Activated B cell treated with CpG ODN at 0.5 μM for 24 hours (primary cell): ENCODE measurements around the gene ERC2. TPM values are rescaled to one million over a fixed set of nuclear protein-coding genes. Genes with fewer than 3 reads are reported as not detected.
"Not testable (repeated sequence)": the region's sequence is repeated elsewhere in the genome, so short reads cannot be mapped to it uniquely, and the experiment has no call there.

Experiments used
- ATAC-seq: fragments of 200-7000 bp; cut with Tn5 transposase; one replicate; pipeline ENCODE4 v1.10.0; 2021; ENCODE audit warnings: low read depth, mild to moderate bottlenecking, moderate library complexity
- CTCF ChIA-PET: fragments of 350-600 bp; sonication (Branson Sonifier 250); formaldehyde crosslinking; loops from one replicate; lab custom pipeline; 2021; ENCODE audit warnings: antibody characterized with exemption; lab: Charles Lee
- POLR2A ChIA-PET: fragments of 350-600 bp; sonication (Branson Sonifier 250); formaldehyde crosslinking; loops from one replicate; lab custom pipeline; 2021; ENCODE audit warnings: antibody characterized with exemption; lab: Charles Lee
- DNase-seq: peaks from one replicate; pipeline ENCODE4 v3.0.0; 2022
- H3K27ac Mint-ChIP-seq: one replicate; pipeline ENCODE4 v1.8.0; 2020; ENCODE audit warnings: mixed read lengths
- H3K27me3 Mint-ChIP-seq: one replicate; pipeline ENCODE4 v1.8.0; 2021; ENCODE audit warnings: mixed read lengths
- H3K36me3 Mint-ChIP-seq: one replicate; pipeline ENCODE4 v1.8.0; 2021; ENCODE audit warnings: low read depth, mixed read lengths
- H3K4me1 Mint-ChIP-seq: one replicate; pipeline ENCODE4 v1.8.0; 2021; ENCODE audit warnings: mixed read lengths
- H3K4me3 Mint-ChIP-seq: one replicate; pipeline ENCODE4 v1.8.0; 2020; ENCODE audit warnings: mild to moderate bottlenecking, mixed read lengths
- H3K9me3 Mint-ChIP-seq: one replicate; pipeline ENCODE4 v1.8.0; 2020; ENCODE audit warnings: mixed read lengths
- intact Hi-C: fragments of 100-400 bp; cut with micrococcal nuclease; formaldehyde crosslinking; loops from one replicate; pipeline ENCODE4 v1.15.1; 2024
- total RNA-seq: library from RNA; stranded (reverse); gene quantifications from 2 replicates; pipeline ENCODE4 v1.2.3, GENCODE V29; 2022
- TF ChIP-seq, protein P1 (sequence below): fragments of 200-600 bp; IDR thresholded peaks from one replicate; pipeline ENCODE4 v1.8.0; 2022; ENCODE audit warnings: antibody characterized with exemption, mild to moderate bottlenecking

ERC2 gene
- total RNA-seq = not detected in 2 replicates

DNA sequence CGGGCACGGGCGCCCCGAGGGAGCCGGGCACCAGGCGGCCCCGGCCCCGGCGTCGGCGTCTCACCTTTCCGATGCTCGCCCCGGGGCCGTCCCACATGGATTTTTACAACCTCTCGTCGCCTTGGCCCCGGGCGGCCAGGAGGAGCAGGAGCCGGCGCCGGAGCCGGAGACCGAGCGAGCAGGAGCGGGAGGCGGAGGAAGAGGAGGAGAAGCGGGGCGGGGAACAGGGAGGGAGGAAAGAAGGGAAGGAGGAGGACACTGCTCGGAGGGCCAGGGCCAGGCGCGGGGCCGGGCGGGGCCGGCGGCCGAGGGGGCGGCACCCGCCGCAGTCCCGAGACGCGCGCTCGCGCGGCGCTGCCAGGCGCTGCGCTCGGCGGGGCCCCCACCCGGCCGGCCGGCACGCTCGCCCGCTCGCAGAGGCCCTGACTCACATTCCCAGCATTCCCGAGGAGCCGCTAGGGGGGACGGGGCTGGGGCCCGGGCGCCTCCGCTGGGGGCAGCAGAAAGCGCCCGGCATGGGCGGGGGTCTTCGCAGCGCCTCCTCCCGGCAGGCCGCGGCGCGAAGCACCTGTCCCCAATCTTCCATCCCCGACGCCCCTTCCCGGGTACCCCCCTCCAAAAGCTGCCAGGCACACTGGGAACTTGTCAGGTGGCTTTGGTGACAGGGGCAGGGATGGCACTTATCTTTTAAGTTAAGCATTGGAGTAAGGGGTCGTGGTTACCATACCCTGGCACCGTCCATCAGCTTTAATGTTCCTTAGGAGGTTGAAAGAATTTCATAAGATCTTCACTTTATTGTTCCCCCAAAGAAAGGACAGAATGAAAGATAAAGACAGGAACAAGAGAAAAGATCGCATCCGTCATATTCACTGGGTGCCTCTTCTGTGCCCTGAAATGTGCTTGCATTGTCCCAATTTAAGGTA is at the start of gene ERC2:
Gene ERC2 (minus strand): TSS at position 284 of the 923 bp plus-strand sequence.
- no peak for DNase-seq
- H3K36me3 Mint-ChIP-seq = no peaks in the 10 kb centered on the region
- no peak within 1 kb of the TSS for H3K27ac Mint-ChIP-seq
- intact Hi-C loops = no loop called here
- POLR2A ChIA-PET = no interaction called here
- CTCF ChIA-PET = no interaction called here
- no peak for ATAC-seq
- H3K4me1 Mint-ChIP-seq = peaks cover 4% of the 10 kb centered on the region
- peak within 1 kb of the TSS; percentile 60 for H3K4me3 Mint-ChIP-seq
- peaks cover 51% of the 10 kb centered on the region for H3K27me3 Mint-ChIP-seq
- TF ChIP-seq, protein P1, sequence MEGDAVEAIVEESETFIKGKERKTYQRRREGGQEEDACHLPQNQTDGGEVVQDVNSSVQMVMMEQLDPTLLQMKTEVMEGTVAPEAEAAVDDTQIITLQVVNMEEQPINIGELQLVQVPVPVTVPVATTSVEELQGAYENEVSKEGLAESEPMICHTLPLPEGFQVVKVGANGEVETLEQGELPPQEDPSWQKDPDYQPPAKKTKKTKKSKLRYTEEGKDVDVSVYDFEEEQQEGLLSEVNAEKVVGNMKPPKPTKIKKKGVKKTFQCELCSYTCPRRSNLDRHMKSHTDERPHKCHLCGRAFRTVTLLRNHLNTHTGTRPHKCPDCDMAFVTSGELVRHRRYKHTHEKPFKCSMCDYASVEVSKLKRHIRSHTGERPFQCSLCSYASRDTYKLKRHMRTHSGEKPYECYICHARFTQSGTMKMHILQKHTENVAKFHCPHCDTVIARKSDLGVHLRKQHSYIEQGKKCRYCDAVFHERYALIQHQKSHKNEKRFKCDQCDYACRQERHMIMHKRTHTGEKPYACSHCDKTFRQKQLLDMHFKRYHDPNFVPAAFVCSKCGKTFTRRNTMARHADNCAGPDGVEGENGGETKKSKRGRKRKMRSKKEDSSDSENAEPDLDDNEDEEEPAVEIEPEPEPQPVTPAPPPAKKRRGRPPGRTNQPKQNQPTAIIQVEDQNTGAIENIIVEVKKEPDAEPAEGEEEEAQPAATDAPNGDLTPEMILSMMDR = no peak
- peaks cover 3% of the 10 kb centered on the region for H3K9me3 Mint-ChIP-seq

DNA sequence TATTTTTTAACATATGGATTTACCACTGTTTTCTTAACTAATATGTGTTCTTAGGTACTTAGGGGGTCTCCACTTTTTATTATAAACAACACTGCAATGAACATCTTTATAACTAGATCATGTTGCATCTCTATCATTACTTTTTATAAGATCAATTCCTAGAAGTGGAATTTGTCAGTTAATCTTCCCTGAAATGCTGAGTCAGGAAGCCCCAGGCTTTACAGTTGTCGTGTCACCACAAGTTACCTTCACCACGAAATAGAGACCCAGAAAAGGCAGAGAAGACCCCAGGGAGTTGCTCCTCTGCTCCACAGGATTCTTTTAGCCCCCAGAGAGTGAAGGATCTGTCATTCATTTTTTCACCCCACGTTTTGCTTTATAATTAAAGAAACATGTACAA is 34.5 kb upstream of the ERC2 start:
- DNase-seq (no peak), ATAC-seq (no peak)
- Mint-ChIP-seq H3K9me3 (peaks cover 3% of the 10 kb centered on the region), H3K4me1 (no peaks in the 10 kb centered on the region), H3K4me3 (no peak overlapping the region), H3K36me3 (no peaks in the 10 kb centered on the region), H3K27me3 (peaks cover 35% of the 10 kb centered on the region), H3K27ac (no peak overlapping the region)
- TF ChIP-seq, protein P1 = no peak
- CTCF ChIA-PET = no interaction called here
- POLR2A ChIA-PET = no interaction called here
- intact Hi-C loops = no loop called here

DNA sequence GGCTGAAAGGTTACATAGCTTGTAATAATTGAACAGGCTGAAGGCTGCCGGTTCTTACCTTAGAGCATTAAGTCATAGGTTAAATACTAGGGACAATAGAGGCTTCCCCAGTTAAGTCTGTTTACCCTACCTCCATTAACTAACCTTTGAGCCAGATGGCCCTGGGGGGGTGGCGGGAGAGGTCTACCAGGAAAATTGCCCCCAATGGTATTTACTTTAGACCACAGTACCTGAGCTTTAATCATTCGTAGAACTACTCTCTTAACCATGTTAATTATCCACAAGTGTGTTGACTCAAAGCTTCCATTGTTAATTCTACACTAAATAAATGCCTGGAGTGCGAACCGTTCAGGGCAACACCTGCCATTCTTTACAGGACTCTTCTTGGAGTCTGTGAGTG is 28.1 kb upstream of the ERC2 start:
- H3K36me3 Mint-ChIP-seq, POLR2A ChIA-PET, H3K4me3 Mint-ChIP-seq, H3K4me1 Mint-ChIP-seq, DNase-seq, H3K9me3 Mint-ChIP-seq, ATAC-seq, intact Hi-C loops, CTCF ChIA-PET, H3K27ac Mint-ChIP-seq: not testable (repeated sequence)
- H3K27me3 Mint-ChIP-seq = peaks cover 16% of the 10 kb centered on the region

DNA sequence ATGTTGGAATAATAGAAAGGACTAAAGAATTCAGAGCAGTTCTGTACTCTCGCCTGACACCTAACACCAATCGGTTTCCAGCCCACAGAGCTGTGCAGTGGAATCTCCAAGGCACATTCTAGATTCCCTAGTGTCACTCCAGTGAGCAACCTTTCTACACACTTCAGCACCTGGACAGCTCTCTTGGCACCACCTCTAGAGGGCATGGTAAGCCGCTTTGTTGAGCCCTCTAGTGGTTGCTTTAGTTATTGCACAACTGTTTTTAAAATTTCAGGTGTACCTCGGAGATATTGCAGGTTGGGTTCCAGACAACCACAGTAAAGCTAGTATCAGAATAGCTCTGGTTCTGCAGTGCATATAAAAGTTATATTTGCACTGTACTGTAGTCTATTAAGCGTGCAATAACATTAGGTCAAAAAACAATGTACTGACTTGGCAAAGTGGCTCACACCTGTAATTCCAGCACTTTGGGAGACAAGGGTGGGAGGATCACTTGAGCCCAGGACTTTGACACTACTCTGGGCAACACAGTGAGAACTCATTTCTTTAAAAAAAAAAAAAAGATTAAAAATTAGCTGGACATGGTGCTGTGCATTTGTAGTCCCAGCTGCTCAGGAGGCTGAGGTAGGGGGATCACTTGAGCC is 26.5 kb upstream of the ERC2 start:
- peaks cover 17% of the 10 kb centered on the region for H3K27me3 Mint-ChIP-seq
- ChIA-PET CTCF (interaction anchor here (0.7 to 1.3 kb wide), 3 partner anchors 9 to 152 kb away, joined by 3 to 4 read pairs (median 3); no protein-coding TSS in a partner anchor), POLR2A (no interaction called here)
- intact Hi-C loops = loop anchor here (2.0 to 5.0 kb wide), 2 partner anchors 154 to 1008 kb away; partner anchors contain the start of gene WNT5A
- peak; percentile 84 for ATAC-seq
- H3K9me3 Mint-ChIP-seq = peaks cover 3% of the 10 kb centered on the region
- H3K4me1 Mint-ChIP-seq = no peaks in the 10 kb centered on the region
- H3K4me3 Mint-ChIP-seq = no peak overlapping the region
- H3K36me3 Mint-ChIP-seq = no peaks in the 10 kb centered on the region
- DNase-seq = no peak
- no peak overlapping the region for H3K27ac Mint-ChIP-seq
- TF ChIP-seq, protein P1 = peak; percentile 77

DNA sequence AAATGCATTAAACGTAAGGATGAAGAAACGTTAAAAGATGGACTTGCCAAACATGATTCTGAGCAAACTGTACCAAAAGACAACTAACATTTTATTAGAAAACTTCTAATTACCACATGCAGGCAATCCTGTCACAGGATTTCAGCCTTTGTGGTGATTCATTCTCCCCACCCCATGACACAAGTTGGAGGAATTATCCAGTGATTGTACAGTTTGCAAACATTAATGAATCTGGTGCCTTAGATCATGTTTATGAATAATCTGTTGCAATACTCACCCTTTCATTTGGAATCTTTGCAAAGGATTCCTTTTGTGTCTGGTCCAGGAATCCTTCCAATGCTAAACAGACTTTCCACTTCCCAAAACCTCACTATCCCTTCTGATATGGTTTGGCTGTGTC is 23.3 kb upstream of the ERC2 start:
- peaks cover 10% of the 10 kb centered on the region for H3K27me3 Mint-ChIP-seq
- DNase-seq (no peak), ATAC-seq (no peak)
- peaks cover 3% of the 10 kb centered on the region for H3K9me3 Mint-ChIP-seq
- no peaks in the 10 kb centered on the region for H3K36me3 Mint-ChIP-seq
- intact Hi-C loops = loop anchor here (5.0 kb wide), 1 partner anchor 1004 kb away; the partner anchor contains the start of gene WNT5A
- no peak overlapping the region for H3K27ac Mint-ChIP-seq
- H3K4me3 Mint-ChIP-seq = no peak overlapping the region
- H3K4me1 Mint-ChIP-seq = no peaks in the 10 kb centered on the region
- TF ChIP-seq, protein P1 = no peak
- ChIA-PET CTCF (no interaction called here), POLR2A (no interaction called here)
